Kidney (tissue), 14 donors: ENCODE data around the gene ZNF646. TPM values are rescaled to one million over a fixed set of nuclear protein-coding genes. Genes with fewer than 3 reads are reported as not detected.

Source experiments
- DNase-seq, 5 donors: peaks; one replicate each; pipeline ENCODE4 v3.0.0-alpha.2; 2013 to 2020
- FAIRE-seq: peaks from 2 replicates; lab custom pipeline; 2012; peaks lifted over from hg19 to GRCh38; lab: Jason Lieb, UNC
- H3K27ac ChIP-seq, 2 donors: one replicate each; pipeline ENCODE4 v1.7.0; 2013; ENCODE audit warnings: low read depth in 2 of 2, low read length in 2 of 2, inconsistent platforms in 1 of 2
- H3K27me3 ChIP-seq: one replicate; pipeline ENCODE4 v1.7.1; 2013; ENCODE audit warnings: low read length, inconsistent platforms; ENCODE audit not compliant: control insufficient read depth, insufficient read depth
- H3K36me3 ChIP-seq, 3 donors: one replicate each; pipeline versions ENCODE4 v1.7.0 to v1.7.1; 2013; ENCODE audit warnings: low read length in 3 of 3, control low read depth in 1 of 3, inconsistent platforms in 1 of 3; ENCODE audit not compliant: insufficient read depth in 3 of 3, control insufficient read depth in 2 of 3
- H3K4me1 ChIP-seq, 3 donors: one replicate each; pipeline versions ENCODE4 v1.7.0 to v1.7.1; 2013; ENCODE audit warnings: low read length in 3 of 3, inconsistent platforms in 1 of 3, low read depth in 1 of 3; ENCODE audit not compliant: control insufficient read depth in 2 of 3, insufficient read depth in 2 of 3
- H3K4me3 ChIP-seq, 3 donors: one replicate each; pipeline versions ENCODE4 v1.7.0 to v1.8.1; 2013; ENCODE audit warnings: low read length in 3 of 3, control low read depth in 1 of 3, inconsistent platforms in 1 of 3
- H3K9ac ChIP-seq, 3 donors: one replicate each; pipeline versions ENCODE4 v1.7.0 to v1.7.1; 2013; ENCODE audit warnings: low read length in 3 of 3, control low read depth in 1 of 3, inconsistent platforms in 1 of 3
- H3K9me3 ChIP-seq, 3 donors: one replicate each; pipeline versions ENCODE4 v1.7.0 to v1.7.1; 2013; ENCODE audit warnings: low read length in 3 of 3, control low read depth in 1 of 3, inconsistent platforms in 1 of 3; ENCODE audit not compliant: control insufficient read depth in 2 of 3, insufficient read depth in 1 of 3
- CTCF ChIP-seq: IDR thresholded peaks from 3 replicates; pipeline ENCODE4 v1.5.1; 2012; ENCODE audit warnings: mild to moderate bottlenecking, moderate library complexity, borderline replicate concordance; ENCODE audit not compliant: insufficient read depth; ENCODE audit errors: extremely low read depth
- intact Hi-C: fragments of 100-400 bp; cut with DNase I; formaldehyde crosslinking; loops from one replicate; pipeline ENCODE4 v1.11.1; 2022
- polyA plus RNA-seq: library from polyadenylated mRNA; stranded (reverse); fragments of 350-450 nt; fragmentation: Illumina TruSeq; extraction: RNeasy Lipid Tissue Mini Kit (QIAGEN cat#74804); gene quantifications from one replicate; pipeline ENCODE4 v1.2.3, GENCODE V29; 2014; ENCODE audit warnings: low read depth, low replicate concordance; ENCODE audit not compliant: insufficient read depth
- total RNA-seq: library from RNA; stranded (reverse); fragmentation: NEBNext Ultra II Directional; extraction: Animal tissue kit (Norgen Biotek cat#: 25700); gene quantifications from one replicate; pipeline ENCODE4 v1.2.1, GENCODE V29; 2021
- donor health status: control.
- donor health status: control.
- donor health status: control.
- donor health status: control.
- donor health status: control.
- donor health status: DM: yes; HTN: yes; CAD: no.
- donor health status: Normal renal cell carcinoma (clear cell type).

Gene ZNF646
- total and polyA plus RNA-seq, 2 donors from 2014 or later: 2.9 to 20.5 TPM

- Histone ChIP-seq H3K4me1 (no peaks in the 10 kb centered on the region), H3K9ac (no peak overlapping the region), H3K27ac (no peak overlapping the region), H3K4me3 (no peak overlapping the region), H3K27me3 (no peaks in the 10 kb centered on the region), H3K36me3 (peaks cover 4 to 25% (median 20%) of the 10 kb centered on the region in 3 donors), H3K9me3 (no peaks in the 10 kb centered on the region)
- no peak for TF ChIP-seq CTCF
- FAIRE-seq: no peak
- intact Hi-C loops: no loop called here
- DNase-seq: no peak
Measured at GRCh38 chr16:31081428-31082351, 7.5 kb downstream of the ZNF646 start.

GRCh38 chr16:31082368-31083045, 8.3 kb downstream of the ZNF646 start:
- no peaks in the 10 kb centered on the region for H3K4me1 ChIP-seq
- peaks cover 4 to 19% (median 19%) of the 10 kb centered on the region in 3 donors for H3K36me3 ChIP-seq
- H3K9ac ChIP-seq: no peak overlapping the region
- intact Hi-C loops: no loop called here
- DNase-seq (no peak), FAIRE-seq (no peak)
- H3K4me3 ChIP-seq: no peak overlapping the region
- no peak for TF ChIP-seq CTCF
- H3K9me3 ChIP-seq: no peaks in the 10 kb centered on the region
- H3K27ac ChIP-seq: no peak overlapping the region
- H3K27me3 ChIP-seq: no peaks in the 10 kb centered on the region

GRCh38 chr16:31083081-31083480, 8.9 kb downstream of the ZNF646 start:
- TF ChIP-seq CTCF: no peak
- Histone ChIP-seq H3K9ac (no peak overlapping the region), H3K27ac (no peak overlapping the region), H3K27me3 (no peaks in the 10 kb centered on the region), H3K9me3 (no peaks in the 10 kb centered on the region), H3K4me3 (no peak overlapping the region), H3K36me3 (peaks cover 4 to 14% (median 13%) of the 10 kb centered on the region in 3 donors), H3K4me1 (no peaks in the 10 kb centered on the region)
- intact Hi-C loops: no loop called here
- DNase-seq: no peak
- FAIRE-seq: no peak
